ENCODE data around the gene MYO1D. TPM values are rescaled to one million over a fixed set of nuclear protein-coding genes. Genes with fewer than 3 reads are reported as not detected.

Gene MYO1D
- total RNA-seq, 1 donor from 2014 or later, result 23.4 TPM

- intact Hi-C loops (cut with micrococcal nuclease), result no loop called here
- Mint-ChIP-seq H3K9me3 (no peaks in the 10 kb centered on the region), H3K4me1 (ENCODE audit: low read depth) (no peaks in the 10 kb centered on the region)
Measured at GRCh38 chr17:32801641-32802040, 75.3 kb downstream of the MYO1D start.

GRCh38 chr17:32801193-32801592 lies 75.7 kb downstream of the MYO1D start:
- H3K27me3 Mint-ChIP-seq (ENCODE audit: low read depth), result peaks cover 18% of the 10 kb centered on the region
- H3K4me3 Mint-ChIP-seq (ENCODE audit: low read depth), result no peak overlapping the region
- H3K27ac Mint-ChIP-seq, result no peak overlapping the region
- no peaks in the 10 kb centered on the region for H3K9me3 Mint-ChIP-seq
- H3K4me1 Mint-ChIP-seq (ENCODE audit: low read depth), result no peaks in the 10 kb centered on the region
- DNase-seq (ENCODE audit: low spot score), result no peak
- intact Hi-C loops (cut with micrococcal nuclease), result no loop called here
- H3K36me3 Mint-ChIP-seq (ENCODE audit: low read depth), result no peaks in the 10 kb centered on the region

More at GRCh38 chr17:32801641-32802040, 75.3 kb downstream of the MYO1D start:
- DNase-seq (ENCODE audit: low spot score), result no peak
- H3K27me3 Mint-ChIP-seq (ENCODE audit: low read depth), result peaks cover 18% of the 10 kb centered on the region
- H3K36me3 Mint-ChIP-seq (ENCODE audit: low read depth), result no peaks in the 10 kb centered on the region
- H3K27ac Mint-ChIP-seq, result no peak overlapping the region
- H3K4me3 Mint-ChIP-seq (ENCODE audit: low read depth), result no peak overlapping the region

- Mint-ChIP-seq H3K9me3 (no peaks in the 10 kb centered on the region), H3K4me1 (ENCODE audit: low read depth) (no peaks in the 10 kb centered on the region), H3K36me3 (ENCODE audit: low read depth) (no peaks in the 10 kb centered on the region), H3K27me3 (ENCODE audit: low read depth) (peaks cover 16% of the 10 kb centered on the region), H3K4me3 (ENCODE audit: low read depth) (no peak overlapping the region), H3K27ac (no peak overlapping the region)
- intact Hi-C loops (cut with micrococcal nuclease), result no loop called here
- no peak for DNase-seq (ENCODE audit: low spot score)
Measured at GRCh38 chr17:32798938-32799337, 78.0 kb downstream of the MYO1D start.

GRCh38 chr17:32795339-32795979 lies 81.5 kb downstream of the MYO1D start:
- Mint-ChIP-seq H3K36me3 (ENCODE audit: low read depth) (no peaks in the 10 kb centered on the region), H3K4me1 (ENCODE audit: low read depth) (peaks cover 2% of the 10 kb centered on the region), H3K27ac (no peak overlapping the region), H3K4me3 (ENCODE audit: low read depth) (no peak overlapping the region), H3K27me3 (ENCODE audit: low read depth) (peaks cover 17% of the 10 kb centered on the region), H3K9me3 (no peaks in the 10 kb centered on the region)
- intact Hi-C loops (cut with micrococcal nuclease), result no loop called here
- no peak for DNase-seq (ENCODE audit: low spot score)

GRCh38 chr17:32794533-32795246 lies 82.2 kb downstream of the MYO1D start:
- Mint-ChIP-seq H3K9me3 (no peaks in the 10 kb centered on the region), H3K27me3 (ENCODE audit: low read depth) (peaks cover 18% of the 10 kb centered on the region), H3K27ac (no peak overlapping the region), H3K36me3 (ENCODE audit: low read depth) (no peaks in the 10 kb centered on the region), H3K4me1 (ENCODE audit: low read depth) (peaks cover 2% of the 10 kb centered on the region), H3K4me3 (ENCODE audit: low read depth) (no peak overlapping the region)
- intact Hi-C loops (cut with micrococcal nuclease), result no loop called here
- no peak for DNase-seq (ENCODE audit: low spot score)

GRCh38 chr17:32793841-32794240 lies 83.1 kb downstream of the MYO1D start:
- Mint-ChIP-seq H3K4me3 (ENCODE audit: low read depth) (no peak overlapping the region), H3K27ac (no peak overlapping the region), H3K27me3 (ENCODE audit: low read depth) (peaks cover 11% of the 10 kb centered on the region), H3K4me1 (ENCODE audit: low read depth) (peaks cover 2% of the 10 kb centered on the region), H3K36me3 (ENCODE audit: low read depth) (no peaks in the 10 kb centered on the region), H3K9me3 (no peaks in the 10 kb centered on the region)
- intact Hi-C loops (cut with micrococcal nuclease), result no loop called here
- DNase-seq (ENCODE audit: low spot score), result no peak

- Mint-ChIP-seq H3K27me3 (ENCODE audit: low read depth) (peaks cover 7% of the 10 kb centered on the region), H3K4me1 (ENCODE audit: low read depth) (peaks cover 2% of the 10 kb centered on the region), H3K36me3 (ENCODE audit: low read depth) (no peaks in the 10 kb centered on the region), H3K9me3 (no peaks in the 10 kb centered on the region), H3K27ac (no peak overlapping the region), H3K4me3 (ENCODE audit: low read depth) (no peak overlapping the region)
- no peak for DNase-seq (ENCODE audit: low spot score)
- intact Hi-C loops (cut with micrococcal nuclease), result no loop called here
Measured at GRCh38 chr17:32792207-32792606, 84.7 kb downstream of the MYO1D start.

- peaks cover 7% of the 10 kb centered on the region for H3K27me3 Mint-ChIP-seq (ENCODE audit: low read depth)
- H3K4me3 Mint-ChIP-seq (ENCODE audit: low read depth), result no peak overlapping the region
- H3K4me1 Mint-ChIP-seq (ENCODE audit: low read depth), result peaks cover 4% of the 10 kb centered on the region
- H3K36me3 Mint-ChIP-seq (ENCODE audit: low read depth), result no peaks in the 10 kb centered on the region
- no peaks in the 10 kb centered on the region for H3K9me3 Mint-ChIP-seq
- DNase-seq (ENCODE audit: low spot score), result no peak
- H3K27ac Mint-ChIP-seq, result no peak overlapping the region
- intact Hi-C loops (cut with micrococcal nuclease), result no loop called here
Measured at GRCh38 chr17:32786169-32786568, 90.8 kb downstream of the MYO1D start.

- no peak for DNase-seq (ENCODE audit: low spot score)
- Mint-ChIP-seq H3K27me3 (ENCODE audit: low read depth) (peaks cover 7% of the 10 kb centered on the region), H3K36me3 (ENCODE audit: low read depth) (no peaks in the 10 kb centered on the region), H3K4me3 (ENCODE audit: low read depth) (no peak overlapping the region), H3K4me1 (ENCODE audit: low read depth) (peaks cover 4% of the 10 kb centered on the region), H3K27ac (no peak overlapping the region), H3K9me3 (no peaks in the 10 kb centered on the region)
- intact Hi-C loops (cut with micrococcal nuclease), result loop anchor here (5.0 kb wide), 1 partner anchor 213 kb away; no protein-coding TSS in a partner anchor
Measured at GRCh38 chr17:32784113-32784512, 92.8 kb downstream of the MYO1D start.

GRCh38 chr17:32783602-32784001 lies 93.3 kb downstream of the MYO1D start:
- H3K4me3 Mint-ChIP-seq (ENCODE audit: low read depth), result no peak overlapping the region
- DNase-seq (ENCODE audit: low spot score), result no peak
- no peaks in the 10 kb centered on the region for H3K36me3 Mint-ChIP-seq (ENCODE audit: low read depth)
- H3K4me1 Mint-ChIP-seq (ENCODE audit: low read depth), result peaks cover 4% of the 10 kb centered on the region
- no peak overlapping the region for H3K27ac Mint-ChIP-seq
- H3K9me3 Mint-ChIP-seq, result no peaks in the 10 kb centered on the region
- intact Hi-C loops (cut with micrococcal nuclease), result loop anchor here (1.0 to 5.0 kb wide), 3 partner anchors 94 to 214 kb away; partner anchors contain the start of gene MYO1D
- peaks cover 7% of the 10 kb centered on the region for H3K27me3 Mint-ChIP-seq (ENCODE audit: low read depth)

- DNase-seq (ENCODE audit: low spot score), result no peak
- Mint-ChIP-seq H3K9me3 (no peaks in the 10 kb centered on the region), H3K4me3 (ENCODE audit: low read depth) (no peak overlapping the region), H3K27ac (no peak overlapping the region), H3K4me1 (ENCODE audit: low read depth) (peaks cover 3% of the 10 kb centered on the region), H3K27me3 (ENCODE audit: low read depth) (peaks cover 5% of the 10 kb centered on the region), H3K36me3 (ENCODE audit: low read depth) (no peaks in the 10 kb centered on the region)
- intact Hi-C loops (cut with micrococcal nuclease), result loop anchor here (5.0 kb wide), 1 partner anchor 217 kb away; no protein-coding TSS in a partner anchor
Measured at GRCh38 chr17:32780721-32781120, 96.2 kb downstream of the MYO1D start.

- H3K36me3 Mint-ChIP-seq (ENCODE audit: low read depth), result peaks cover 2% of the 10 kb centered on the region
- H3K27me3 Mint-ChIP-seq (ENCODE audit: low read depth), result peaks cover 5% of the 10 kb centered on the region
- no peak overlapping the region for H3K27ac Mint-ChIP-seq
- no peak overlapping the region for H3K4me3 Mint-ChIP-seq (ENCODE audit: low read depth)
- intact Hi-C loops (cut with micrococcal nuclease), result no loop called here
- H3K9me3 Mint-ChIP-seq, result no peaks in the 10 kb centered on the region
- no peak for DNase-seq (ENCODE audit: low spot score)
- H3K4me1 Mint-ChIP-seq (ENCODE audit: low read depth), result no peaks in the 10 kb centered on the region
Measured at GRCh38 chr17:32777922-32778321, 99.0 kb downstream of the MYO1D start.

- H3K4me3 Mint-ChIP-seq (ENCODE audit: low read depth), result no peak overlapping the region
- H3K27me3 Mint-ChIP-seq (ENCODE audit: low read depth), result peaks cover 5% of the 10 kb centered on the region
- peaks cover 2% of the 10 kb centered on the region for H3K36me3 Mint-ChIP-seq (ENCODE audit: low read depth)
- no peak overlapping the region for H3K27ac Mint-ChIP-seq
- DNase-seq (ENCODE audit: low spot score), result no peak
- intact Hi-C loops (cut with micrococcal nuclease), result no loop called here
- H3K9me3 Mint-ChIP-seq, result no peaks in the 10 kb centered on the region
- H3K4me1 Mint-ChIP-seq (ENCODE audit: low read depth), result no peaks in the 10 kb centered on the region
Measured at GRCh38 chr17:32777436-32777835, 99.5 kb downstream of the MYO1D start.
